Measurements from ENCODE around the gene ANKS4B.

GRCh38 chr16:21217121-21217520, 16.4 kb upstream of the ANKS4B start:
- no peak for TF ChIP-seq TAF1 (conservative IDR thresholded peaks at IDR 0.05)
- no peak for TF ChIP-seq CTCF (IDR thresholded peaks at IDR 0.05; ENCODE audit: low read depth, low read length, missing input control)
- no peak for TF ChIP-seq MAX (IDR thresholded peaks at IDR 0.05)
- TF ChIP-seq REST (IDR thresholded peaks at IDR 0.05): no peak
- no peak for TF ChIP-seq RAD21 (IDR thresholded peaks at IDR 0.05)
- no peak for TF ChIP-seq YY1 (IDR thresholded peaks at IDR 0.05)
- no peak for TF ChIP-seq SP1 (IDR thresholded peaks at IDR 0.05)
